Smooth muscle cell (in vitro differentiated cells): ENCODE measurements around the gene ADD2. TPM values are rescaled to one million over a fixed set of nuclear protein-coding genes. Genes with fewer than 3 reads are reported as not detected.

Source experiments
- DNase-seq: peaks from one replicate; lab custom pipeline; 2025; ENCODE audit not compliant: unreplicated experiment; lab: John Stamatoyannopoulos, UW
- H2AFZ ChIP-seq: fragments of 200-600 bp; sonication (generic); 2 replicates; pipeline ENCODE4 v1.6.0; 2016; ENCODE audit warnings: antibody characterized with exemption, low read depth, mild to moderate bottlenecking
- H3F3A ChIP-seq: fragments of 200-600 bp; sonication (generic); 2 replicates; pipeline ENCODE4 v1.6.0; 2017; ENCODE audit warnings: antibody characterized with exemption, low read depth
- H3K27ac ChIP-seq: fragments of 200-600 bp; sonication (generic); 2 replicates; pipeline ENCODE4 v1.5.1; 2016; ENCODE audit warnings: low read depth, mild to moderate bottlenecking
- H3K27me3 ChIP-seq: fragments of 200-600 bp; sonication (generic); 2 replicates; pipeline ENCODE4 v1.6.1; 2016; ENCODE audit warnings: low read depth, mild to moderate bottlenecking
- H3K36me3 ChIP-seq: fragments of 200-600 bp; sonication (generic); 2 replicates; pipeline ENCODE4 v1.5.1; 2016; ENCODE audit warnings: low read depth
- H3K4me1 ChIP-seq: fragments of 200-600 bp; sonication (generic); 2 replicates; pipeline ENCODE4 v1.5.1; 2016; ENCODE audit warnings: low read depth
- H3K4me2 ChIP-seq: fragments of 200-600 bp; sonication (generic); 2 replicates; pipeline ENCODE4 v1.6.0; 2016; ENCODE audit warnings: mild to moderate bottlenecking
- H3K4me3 ChIP-seq: fragments of 200-600 bp; sonication (generic); 2 replicates; pipeline ENCODE4 v1.5.1; 2016; ENCODE audit warnings: mild to moderate bottlenecking
- H3K79me2 ChIP-seq: fragments of 200-600 bp; sonication (generic); 2 replicates; pipeline ENCODE4 v1.6.0; 2016; ENCODE audit warnings: low read depth, mild to moderate bottlenecking
- H3K9ac ChIP-seq: fragments of 200-600 bp; sonication (generic); 2 replicates; pipeline ENCODE4 v1.6.0; 2016; ENCODE audit warnings: low read depth
- H3K9me3 ChIP-seq: fragments of 200-600 bp; sonication (generic); replicated peaks from 2 replicates; pipeline ENCODE4 v1.5.1; 2016; ENCODE audit warnings: low read depth
- H4K20me1 ChIP-seq: fragments of 200-600 bp; sonication (generic); 2 replicates; pipeline ENCODE4 v1.6.0; 2016; ENCODE audit warnings: low read depth
- CTCF ChIP-seq: fragments of 200-600 bp; sonication (generic); IDR thresholded peaks from 2 replicates; pipeline ENCODE4 v1.5.1; 2017; ENCODE audit warnings: borderline replicate concordance, mild to moderate bottlenecking, antibody characterized with exemption; ENCODE audit not compliant: insufficient read depth, poor library complexity, severe bottlenecking
- WGBS: methylation state at CpG from one replicate; pipeline ENCODE4 v1.1.7; 2016; ENCODE audit warnings: low lambda C conversion rate; 5-methylcytosine and 5-hydroxymethylcytosine counted together
- polyA plus RNA-seq: library from polyadenylated mRNA; unstranded; fragments of >200 nt; fragmentation: Nextera tagmentation; extraction: Ambion mirVana; gene quantifications from 2 replicates; pipeline ENCODE4 v1.2.1, GENCODE V29; 2016
- total RNA-seq: library from RNA; depleted of rRNA; stranded (reverse); fragments of >200 nt; gene quantifications from 2 replicates; pipeline ENCODE4 v1.2.3, GENCODE V29; 2014

The ADD2 gene
- total and polyA plus RNA-seq, 2 experiments from 2014 or later = 4.3 to 7.1 TPM

- no peak for TF ChIP-seq CTCF
- Histone ChIP-seq H3K9me3 (no peaks in the 10 kb centered on the region), H2AFZ (no peak overlapping the region), H3K27me3 (no peaks in the 10 kb centered on the region), H3K4me1 (no peaks in the 10 kb centered on the region), H3K4me2 (no peak overlapping the region), H3F3A (no peaks in the 10 kb centered on the region), H3K27ac (no peak overlapping the region), H3K4me3 (no peak overlapping the region), H4K20me1 (no peaks in the 10 kb centered on the region), H3K36me3 (no peaks in the 10 kb centered on the region), H3K79me2 (no peaks in the 10 kb centered on the region), H3K9ac (no peak overlapping the region)
- no peak for DNase-seq
- 74% methylated on average over 1 of the region's 1 CpG for WGBS
Observed at GRCh38 chr2:70752396-70752795, 15.6 kb downstream of the ADD2 start.

GRCh38 chr2:70751881-70752280, 16.1 kb downstream of the ADD2 start:
- H3K4me2 ChIP-seq = no peak overlapping the region
- H3K27me3 ChIP-seq = no peaks in the 10 kb centered on the region
- no peak overlapping the region for H2AFZ ChIP-seq
- no peaks in the 10 kb centered on the region for H3K79me2 ChIP-seq
- no peak overlapping the region for H3K9ac ChIP-seq
- no peaks in the 10 kb centered on the region for H3K4me1 ChIP-seq
- TF ChIP-seq CTCF = no peak
- no peak for DNase-seq
- WGBS = 97% methylated on average over 4 of the region's 4 CpGs
- no peak overlapping the region for H3K4me3 ChIP-seq
- no peaks in the 10 kb centered on the region for H3K9me3 ChIP-seq
- no peaks in the 10 kb centered on the region for H4K20me1 ChIP-seq
- no peaks in the 10 kb centered on the region for H3K36me3 ChIP-seq
- H3K27ac ChIP-seq = no peak overlapping the region
- H3F3A ChIP-seq = no peaks in the 10 kb centered on the region

- H3K27me3 ChIP-seq = no peaks in the 10 kb centered on the region
- no peak overlapping the region for H3K9ac ChIP-seq
- H4K20me1 ChIP-seq = no peaks in the 10 kb centered on the region
- no peaks in the 10 kb centered on the region for H3K79me2 ChIP-seq
- H3K36me3 ChIP-seq = no peaks in the 10 kb centered on the region
- no peak for TF ChIP-seq CTCF
- H3K4me1 ChIP-seq = peaks cover 14% of the 10 kb centered on the region
- H3K9me3 ChIP-seq = no peaks in the 10 kb centered on the region
- 92% methylated on average over 1 of the region's 1 CpG for WGBS
- H3K27ac ChIP-seq = no peak overlapping the region
- H3K4me2 ChIP-seq = no peak overlapping the region
- DNase-seq = no peak
- no peaks in the 10 kb centered on the region for H3F3A ChIP-seq
- H2AFZ ChIP-seq = no peak overlapping the region
- H3K4me3 ChIP-seq = no peak overlapping the region
Observed at GRCh38 chr2:70750320-70750719, 17.7 kb downstream of the ADD2 start.

GRCh38 chr2:70748002-70748784, 19.8 kb downstream of the ADD2 start:
- peaks cover 14% of the 10 kb centered on the region for H3K4me1 ChIP-seq
- H3K27ac ChIP-seq = no peak overlapping the region
- H3K27me3 ChIP-seq = no peaks in the 10 kb centered on the region
- no peak overlapping the region for H3K9ac ChIP-seq
- no peak for DNase-seq
- WGBS = 45% methylated on average over 1 of the region's 1 CpG
- H3K4me2 ChIP-seq = no peak overlapping the region
- no peak for TF ChIP-seq CTCF
- H3K9me3 ChIP-seq = no peaks in the 10 kb centered on the region
- H3K79me2 ChIP-seq = no peaks in the 10 kb centered on the region
- H4K20me1 ChIP-seq = no peaks in the 10 kb centered on the region
- H3K36me3 ChIP-seq = no peaks in the 10 kb centered on the region
- no peaks in the 10 kb centered on the region for H3F3A ChIP-seq
- no peak overlapping the region for H2AFZ ChIP-seq
- H3K4me3 ChIP-seq = no peak overlapping the region
